ENCODE results near the gene KIF1A. TPM values are rescaled to one million over a fixed set of nuclear protein-coding genes. Genes with fewer than 3 reads are reported as not detected.

KIF1A gene
- total RNA-seq, 4 donors from 2014 or later = 1.7 to 4.1 (median 3.4) TPM

- no peaks in the 10 kb centered on the region for H3K36me3 ChIP-seq
- no peak overlapping the region for H3K4me3 ChIP-seq
- H3K4me1 ChIP-seq = no peaks in the 10 kb centered on the region
- H3K9me3 ChIP-seq = no peaks in the 10 kb centered on the region
- intact Hi-C loops (cut with DNase I) = no loop called here
- H3K27ac ChIP-seq (replicated peaks in 1 of 4) = no peak overlapping the region
- TF ChIP-seq CTCF (IDR thresholded peaks at IDR 0.05) = no peak
- no peak for DNase-seq (ENCODE audit: extremely low spot score)
- 93% methylated on average over 16 of the region's 16 CpGs for WGBS
- no peaks in the 10 kb centered on the region for H3K27me3 ChIP-seq
Observed at GRCh38 chr2:240746671-240747070, 73.3 kb downstream of the KIF1A start.

DNA sequence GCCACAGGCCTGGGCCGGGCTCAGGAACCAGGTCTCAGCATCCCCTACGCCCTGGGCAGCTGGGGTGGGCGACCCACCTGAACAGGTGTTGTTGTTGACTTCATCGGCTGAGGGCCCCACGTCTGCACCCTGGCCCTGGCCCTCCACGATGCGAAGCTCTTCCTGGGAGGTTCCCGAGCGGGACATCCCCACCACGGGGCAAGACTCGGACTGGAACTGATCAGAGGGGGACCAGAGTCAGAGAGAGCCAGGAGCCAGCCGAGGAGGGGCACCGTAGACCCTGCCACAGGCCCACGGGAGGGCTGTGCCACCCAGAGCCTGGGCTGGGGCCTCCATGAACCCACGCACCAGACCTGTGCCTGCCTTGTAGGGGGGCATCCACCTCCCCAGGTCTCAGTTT lies 74.1 kb downstream of the KIF1A start:
- Histone ChIP-seq H3K9me3 (no peaks in the 10 kb centered on the region), H3K27me3 (no peaks in the 10 kb centered on the region), H3K4me3 (no peak overlapping the region), H3K4me1 (no peaks in the 10 kb centered on the region), H3K36me3 (no peaks in the 10 kb centered on the region), H3K27ac (replicated peaks in 1 of 4) (no peak overlapping the region)
- no peak for DNase-seq (ENCODE audit: extremely low spot score)
- no peak for TF ChIP-seq CTCF (IDR thresholded peaks at IDR 0.05)
- no peak for TF ChIP-seq POLR2A (IDR thresholded peaks at IDR 0.05; ENCODE audit: low read depth)
- no peak for TF ChIP-seq POLR2AphosphoS5 (IDR thresholded peaks at IDR 0.05)
- no peak for TF ChIP-seq EP300 (IDR thresholded peaks at IDR 0.05)
- intact Hi-C loops (cut with DNase I) = no loop called here
- WGBS = 89% methylated on average over 6 of the region's 15 CpGs

DNA sequence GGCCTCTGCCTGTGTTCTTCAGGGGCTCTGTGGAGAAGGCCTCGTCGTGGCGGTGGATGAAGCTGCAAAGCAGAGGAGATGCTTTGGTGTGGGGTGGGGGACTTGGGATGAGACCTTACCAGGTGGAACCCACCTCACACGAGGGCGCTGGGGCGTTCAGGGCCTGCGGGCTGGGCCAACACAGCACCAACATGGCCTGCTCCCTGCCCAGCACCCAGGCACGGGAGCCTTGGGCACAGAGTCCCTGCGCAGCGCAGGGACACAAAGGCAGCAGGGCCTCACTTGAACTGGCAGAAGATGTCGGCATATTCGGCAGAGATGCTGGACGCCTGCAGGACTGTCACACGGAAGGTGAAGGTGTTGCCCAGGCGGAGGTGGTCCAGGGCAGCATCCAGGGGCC lies 74.6 kb downstream of the KIF1A start:
- Histone ChIP-seq H3K36me3 (no peaks in the 10 kb centered on the region), H3K4me3 (no peak overlapping the region), H3K4me1 (no peaks in the 10 kb centered on the region), H3K27me3 (no peaks in the 10 kb centered on the region), H3K27ac (replicated peaks in 1 of 4) (no peak overlapping the region), H3K9me3 (no peaks in the 10 kb centered on the region)
- intact Hi-C loops (cut with DNase I) = no loop called here
- no peak for DNase-seq (ENCODE audit: extremely low spot score)
- TF ChIP-seq EP300 (IDR thresholded peaks at IDR 0.05) (no peak), POLR2A (IDR thresholded peaks at IDR 0.05; ENCODE audit: low read depth) (no peak)
- WGBS = 94% methylated on average over 11 of the region's 15 CpGs

- H3K36me3 ChIP-seq = no peaks in the 10 kb centered on the region
- TF ChIP-seq POLR2A (IDR thresholded peaks at IDR 0.05; ENCODE audit: low read depth) = no peak
Observed at GRCh38 chr2:240742602-240743095, 77.4 kb downstream of the KIF1A start.

DNA sequence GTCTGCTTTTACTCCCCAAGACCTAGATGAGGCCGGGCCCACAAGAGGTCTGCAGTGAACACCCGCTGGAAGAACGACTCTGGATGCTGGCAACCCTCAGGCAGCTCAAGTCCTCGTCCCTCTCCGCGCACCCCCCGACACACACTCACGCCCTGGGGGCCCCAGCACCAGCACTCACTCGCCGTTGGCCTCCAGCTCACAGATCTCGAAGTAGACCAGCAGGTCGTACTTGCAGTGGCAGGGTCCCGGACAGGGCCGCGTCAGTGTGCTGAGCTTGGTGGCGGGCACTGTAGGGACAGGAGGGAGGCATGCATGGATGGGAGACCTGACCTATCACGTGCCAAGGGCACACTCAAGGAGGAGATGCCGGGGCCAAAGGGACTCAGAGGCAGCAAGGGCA lies 78.9 kb downstream of the KIF1A start:
- no peaks in the 10 kb centered on the region for H3K9me3 ChIP-seq
- no peaks in the 10 kb centered on the region for H3K36me3 ChIP-seq
- H3K27me3 ChIP-seq = peaks cover 0 to 9% (median 1%) of the 10 kb centered on the region in 4 donors
- WGBS = 91% methylated on average over 13 of the region's 18 CpGs
- intact Hi-C loops (cut with DNase I) = no loop called here
- no peak overlapping the region for H3K27ac ChIP-seq (replicated peaks in 1 of 4)
- H3K4me1 ChIP-seq = no peaks in the 10 kb centered on the region
- no peak overlapping the region for H3K4me3 ChIP-seq
- DNase-seq (ENCODE audit: extremely low spot score) = no peak
- TF ChIP-seq EP300 (IDR thresholded peaks at IDR 0.05) = no peak
- no peak for TF ChIP-seq CTCF (IDR thresholded peaks at IDR 0.05)
- TF ChIP-seq POLR2AphosphoS5 (IDR thresholded peaks at IDR 0.05) = no peak
- no peak for TF ChIP-seq POLR2A (IDR thresholded peaks at IDR 0.05; ENCODE audit: low read depth)

More at GRCh38 chr2:240742602-240743095, 77.4 kb downstream of the KIF1A start:
- 86% methylated on average over 13 of the region's 13 CpGs for WGBS
- H3K4me1 ChIP-seq = no peaks in the 10 kb centered on the region
- no peak for DNase-seq (ENCODE audit: extremely low spot score)
- H3K9me3 ChIP-seq = no peaks in the 10 kb centered on the region
- intact Hi-C loops (cut with DNase I) = no loop called here
- H3K27ac ChIP-seq (replicated peaks in 1 of 4) = no peak overlapping the region
- H3K4me3 ChIP-seq = no peak overlapping the region
- peaks cover 0 to 2% (median 0%) of the 10 kb centered on the region in 4 donors for H3K27me3 ChIP-seq

DNA sequence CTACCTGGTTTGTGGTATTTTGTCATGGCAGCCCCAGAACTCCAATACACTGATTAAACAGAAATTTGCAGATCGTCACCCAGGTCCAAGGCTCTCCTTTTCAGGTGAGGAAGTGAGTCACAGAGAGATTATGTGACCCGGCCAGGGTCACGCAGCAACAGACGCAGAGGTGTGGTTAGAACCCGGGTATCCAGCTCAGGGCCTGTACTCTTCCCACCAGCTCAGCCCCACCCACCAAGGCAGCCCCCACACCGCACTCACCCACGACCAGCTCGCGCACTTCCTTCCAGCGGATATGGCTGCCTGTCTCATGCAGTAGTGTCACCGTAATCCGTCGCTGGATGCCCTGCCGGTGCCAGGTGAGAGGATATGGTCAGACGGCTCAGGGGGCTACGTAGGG lies 80.2 kb downstream of the KIF1A start:
- intact Hi-C loops (cut with DNase I) = no loop called here

More for the DNA sequence above, 80.2 kb downstream of the KIF1A start:
- no peak for TF ChIP-seq POLR2A (IDR thresholded peaks at IDR 0.05; ENCODE audit: low read depth)
- no peak for TF ChIP-seq EP300 (IDR thresholded peaks at IDR 0.05)
- no peak for TF ChIP-seq POLR2AphosphoS5 (IDR thresholded peaks at IDR 0.05)
- TF ChIP-seq CTCF (IDR thresholded peaks at IDR 0.05) = no peak
- Histone ChIP-seq H3K9me3 (no peaks in the 10 kb centered on the region), H3K36me3 (no peaks in the 10 kb centered on the region), H3K4me1 (no peaks in the 10 kb centered on the region), H3K27ac (replicated peaks in 1 of 4) (no peak overlapping the region), H3K27me3 (peaks cover 0 to 21% (median 1%) of the 10 kb centered on the region in 4 donors), H3K4me3 (no peak overlapping the region)
- no peak for DNase-seq (ENCODE audit: extremely low spot score)
- 87% methylated on average over 16 of the region's 16 CpGs for WGBS
